ENCODE measurements around the gene RAB40C.

GRCh38 chr16:670485-671352, 80.9 kb downstream of the RAB40C start:
- TF ChIP-seq CTCF (IDR thresholded peaks at IDR 0.05) (no peak), POLR2A (IDR thresholded peaks at IDR 0.05) (no peak), POLR2AphosphoS5 (IDR thresholded peaks at IDR 0.05) (no peak), EP300 (IDR thresholded peaks at IDR 0.05) (no peak)

Measured in sigmoid colon (tissue), 4 donors.